H1 (cell line): ENCODE measurements around the gene POU3F2. TPM values are rescaled to one million over a fixed set of nuclear protein-coding genes. Genes with fewer than 3 reads are reported as not detected.

Source experiments
- CTCF ChIA-PET: fragments of 300-600 bp; sonication (Branson Sonifier 250); formaldehyde crosslinking; loops from one replicate; lab custom pipeline; 2021; ENCODE audit not compliant: partially characterized antibody; lab: Charles Lee
- POLR2A ChIA-PET: fragments of 300-600 bp; sonication (Branson Sonifier 250); formaldehyde crosslinking; loops from one replicate; lab custom pipeline; 2021; ENCODE audit warnings: inconsistent platforms; ENCODE audit not compliant: partially characterized antibody; lab: Charles Lee
- DNase-seq, 2 experiments: peaks; one replicate each; pipeline versions ENCODE4 v3.0.0 to v3.0.0-alpha.2; 2010 to 2022; ENCODE audit warnings: low spot score in 2 of 2, low read depth in 1 of 2, mixed read lengths in 1 of 2
- FAIRE-seq: peaks from 2 replicates; lab custom pipeline; 2011; peaks lifted over from hg19 to GRCh38; lab: Jason Lieb, UNC
- H2AFZ ChIP-seq: 2 replicates; pipeline ENCODE4 v1.8.1; 2012; ENCODE audit warnings: low read length, inconsistent platforms
- H2AK5ac ChIP-seq: 2 replicates; pipeline ENCODE4 v1.6.1; 2013; ENCODE audit warnings: low read depth, low read length
- H2BK120ac ChIP-seq: replicated peaks from 2 replicates; pipeline ENCODE3; 2013; ENCODE audit warnings: low read depth, low read length, inconsistent platforms
- H2BK12ac ChIP-seq: 2 replicates; pipeline ENCODE4 v1.6.1; 2013; ENCODE audit warnings: low read depth, low read length
- H2BK15ac ChIP-seq: 2 replicates; pipeline ENCODE4 v1.6.1; 2013; ENCODE audit warnings: low read length
- H2BK20ac ChIP-seq: 2 replicates; pipeline ENCODE4 v1.6.1; 2013; ENCODE audit warnings: low read length
- H2BK5ac ChIP-seq: 2 replicates; pipeline ENCODE4 v1.6.1; 2013; ENCODE audit warnings: low read depth, low read length
- H3K14ac ChIP-seq: 2 replicates; pipeline ENCODE4 v1.6.1; 2013; ENCODE audit warnings: inconsistent platforms; ENCODE audit not compliant: insufficient read length
- H3K18ac ChIP-seq: 2 replicates; pipeline ENCODE4 v1.6.1; 2013; ENCODE audit warnings: low read length; ENCODE audit errors: extremely low read depth
- H3K23ac ChIP-seq: 2 replicates; pipeline ENCODE4 v1.6.1; 2013; ENCODE audit warnings: inconsistent platforms; ENCODE audit not compliant: insufficient read length
- H3K23me2 ChIP-seq: 2 replicates; pipeline ENCODE4 v1.6.1; 2013; ENCODE audit warnings: low read depth, low read length
- H3K27ac ChIP-seq: 2 replicates; pipeline ENCODE4 v1.6.1; 2011; ENCODE audit warnings: low read depth, low read length, inconsistent platforms
- H3K27me3 ChIP-seq, 4 experiments: replicated peaks in 1 of 4; 1 replicate in 1 of 4; 2 replicates in 3 of 4; pipeline versions ENCODE4 v1.6.1 to v1.8.1; 2011 to 2013; ENCODE audit warnings: low read length in 3 of 4, mild to moderate bottlenecking in 3 of 4, inconsistent platforms in 2 of 4, mixed read lengths in 2 of 4, moderate library complexity in 1 of 4; ENCODE audit not compliant: control insufficient read depth in 3 of 4, insufficient read depth in 3 of 4; ENCODE audit errors: extremely low read depth in 1 of 4
- H3K36me3 ChIP-seq, 4 experiments: 2 replicates each; pipeline versions ENCODE4 v1.6.1 to v1.8.1; 2011 to 2013; ENCODE audit warnings: mild to moderate bottlenecking in 4 of 4, low read length in 3 of 4, moderate library complexity in 2 of 4, control low read depth in 1 of 4, inconsistent platforms in 1 of 4; ENCODE audit not compliant: insufficient read depth in 4 of 4, control insufficient read depth in 2 of 4
- H3K4ac ChIP-seq: replicated peaks from 2 replicates; pipeline ENCODE3; 2013; ENCODE audit warnings: low read length, low read depth, mixed read lengths, inconsistent platforms; ENCODE audit not compliant: insufficient read length
- H3K4me1 ChIP-seq, 4 experiments: replicated peaks in 1 of 4; 1 replicate in 1 of 4; 2 replicates in 3 of 4; pipeline versions ENCODE4 v1.6.1 to v1.8.1; 2011 to 2013; ENCODE audit warnings: low read length in 3 of 4, inconsistent platforms in 2 of 4, mixed read lengths in 1 of 4; ENCODE audit not compliant: insufficient read depth in 4 of 4, control insufficient read depth in 3 of 4
- H3K4me2 ChIP-seq, 2 experiments: 2 replicates each; pipeline versions ENCODE4 v1.6.1 to v1.8.1; 2011 to 2013; ENCODE audit warnings: low read depth in 2 of 2, low read length in 2 of 2, control low read depth in 1 of 2, inconsistent platforms in 1 of 2, mild to moderate bottlenecking in 1 of 2; ENCODE audit not compliant: insufficient read depth in 1 of 2
- H3K4me3 ChIP-seq, 4 experiments: fragments of 200-600, 300-600 bp in 1 of 4; sonication (generic), shearing (Covaris generic), sonication (Bioruptor Twin) in 1 of 4; 2 replicates each; pipeline versions ENCODE4 v1.5.1 to v1.8.1; 2011 to 2016; ENCODE audit warnings: low read length in 4 of 4, low read depth in 3 of 4, control low read depth in 2 of 4, inconsistent platforms in 2 of 4, mild to moderate bottlenecking in 2 of 4, mixed read lengths in 1 of 4, moderate library complexity in 1 of 4; ENCODE audit not compliant: insufficient read depth in 2 of 4; ENCODE audit errors: extremely low read depth in 1 of 4
- H3K56ac ChIP-seq: replicated peaks from 2 replicates; pipeline ENCODE3; 2013; ENCODE audit warnings: low read depth, mild to moderate bottlenecking, mixed read lengths, low read length, inconsistent platforms; ENCODE audit not compliant: insufficient read length
- H3K79me1 ChIP-seq: 2 replicates; pipeline ENCODE4 v1.6.1; 2013; ENCODE audit warnings: low read depth, low read length, control low read depth
- H3K79me2 ChIP-seq, 2 experiments: 2 replicates each; pipeline versions ENCODE4 v1.6.1 to v1.8.1; 2012 to 2013; ENCODE audit warnings: low read length in 2 of 2, mild to moderate bottlenecking in 2 of 2, inconsistent platforms in 1 of 2; ENCODE audit not compliant: insufficient read depth in 2 of 2, control insufficient read depth in 1 of 2
- H3K9ac ChIP-seq, 4 experiments: replicated peaks in 1 of 4; 1 replicate in 1 of 4; 2 replicates in 3 of 4; pipeline versions ENCODE4 v1.6.1 to v1.8.1; 2011 to 2013; ENCODE audit warnings: low read depth in 3 of 4, low read length in 3 of 4, control low read depth in 2 of 4, mild to moderate bottlenecking in 2 of 4, moderate library complexity in 2 of 4, inconsistent platforms in 1 of 4; ENCODE audit errors: extremely low read depth in 1 of 4
- H3K9me3 ChIP-seq, 2 experiments: 2 replicates each; pipeline versions ENCODE4 v1.6.1 to v1.8.1; 2012 to 2013; ENCODE audit warnings: mild to moderate bottlenecking in 2 of 2, moderate library complexity in 2 of 2, control low read depth in 1 of 2, inconsistent platforms in 1 of 2, low read depth in 1 of 2, low read length in 1 of 2, mixed read lengths in 1 of 2; ENCODE audit not compliant: insufficient read depth in 2 of 2
- H4K20me1 ChIP-seq, 2 experiments: replicated peaks in 1 of 2; 2 replicates each; pipeline versions ENCODE3 to v1.8.1; 2011 to 2013; ENCODE audit warnings: inconsistent platforms in 2 of 2, low read length in 2 of 2, mild to moderate bottlenecking in 1 of 2; ENCODE audit not compliant: insufficient read depth in 2 of 2, control insufficient read depth in 1 of 2
- H4K5ac ChIP-seq: 2 replicates; pipeline ENCODE4 v1.6.1; 2013; ENCODE audit warnings: low read length, low read depth, mixed read lengths, inconsistent platforms; ENCODE audit not compliant: insufficient read length
- H4K8ac ChIP-seq: 2 replicates; pipeline ENCODE4 v1.8.0; 2013; ENCODE audit warnings: mild to moderate bottlenecking, moderate library complexity, low read length, inconsistent platforms; ENCODE audit not compliant: insufficient read depth; ENCODE audit errors: extremely low read depth
- H4K91ac ChIP-seq: replicated peaks from 2 replicates; pipeline ENCODE3; 2013; ENCODE audit warnings: low read length, mixed read lengths, inconsistent platforms; ENCODE audit not compliant: insufficient read length
- E2F6 ChIP-seq: IDR thresholded peaks from 2 replicates; pipeline ENCODE4 v1.6.1; 2012; ENCODE audit warnings: inconsistent platforms
- SAP30 ChIP-seq: fragments of 300-600 bp; sonication (generic); IDR thresholded peaks from 2 replicates; pipeline ENCODE4 v1.7.1; 2012; ENCODE audit warnings: low read length, moderate library complexity, mild to moderate bottlenecking, inconsistent platforms; ENCODE audit not compliant: insufficient read depth, insufficient replicate concordance
- SP1 ChIP-seq: IDR thresholded peaks from 2 replicates; pipeline ENCODE4 v1.6.1; 2011; ENCODE audit warnings: low read depth, low read length
- WGBS, 2 experiments: shearing (Covaris generic) in 1 of 2; methylation state at CpG; one replicate each; pipeline versions ENCODE4 v1.1.6 to v1.1.7; 2013 to 2015; ENCODE audit warnings: low lambda C conversion rate in 2 of 2, mixed read lengths in 2 of 2, inconsistent platforms in 1 of 2, low coverage in 1 of 2, missing lambda C conversion rate in 1 of 2; ENCODE audit not compliant: insufficient replicate concordance in 2 of 2, insufficient coverage in 1 of 2, insufficient read length in 1 of 2; ENCODE audit errors: extremely low coverage in 1 of 2, missing lambda C conversion rate in 1 of 2; 5-methylcytosine and 5-hydroxymethylcytosine counted together
- polyA plus RNA-seq, 7 experiments: library from polyadenylated mRNA; depleted of rRNA in 3 of 7; stranded (reverse) in 5 of 7; unstranded in 2 of 7; fragments of >200 nt in 5 of 7; fragments of 200-250 nt in 2 of 7; gene quantifications; 1 replicate in 5 of 7; 2 replicates in 1 of 7; 4 replicates in 1 of 7; pipeline versions ENCODE4 v1.2.1 to v1.2.3, GENCODE V29; 2011 to 2013; ENCODE audit warnings: missing spikeins in 2 of 7, mixed read lengths in 2 of 7
- total RNA-seq: library from RNA; stranded (reverse); fragmentation: NEBNext Ultra II Directional; extraction: Animal tissue kit (Norgen Biotek cat#: 25700); gene quantifications from 2 replicates; pipeline ENCODE4 v1.2.1, GENCODE V29; 2021

Gene POU3F2
- total and polyA plus RNA-seq, 2 of the 8 experiments (the other 6 are each of a cell fraction or from before 2014, with no cell fraction given), result 0.09 to 0.35 TPM

GRCh38 chr6:98812220-98812619 is 22.2 kb upstream of the POU3F2 start:
- Histone ChIP-seq H3K14ac (no peak overlapping the region), H2BK20ac (no peak overlapping the region), H4K8ac (no peak overlapping the region), H3K27ac (no peak overlapping the region), H2BK15ac (no peak overlapping the region), H3K23me2 (no peaks in the 10 kb centered on the region), H3K4me2 (no peak overlapping the region), H3K23ac (no peak overlapping the region), H3K79me2 (no peaks in the 10 kb centered on the region), H2BK12ac (no peak overlapping the region), H3K4ac (no peak overlapping the region), H2BK5ac (no peak overlapping the region), H4K91ac (no peak overlapping the region), H3K27me3 (no peaks in the 10 kb centered on the region), H3K56ac (no peak overlapping the region), H4K5ac (no peak overlapping the region), H3K9ac (no peak overlapping the region), H3K79me1 (no peaks in the 10 kb centered on the region), H2BK120ac (no peak overlapping the region), H3K4me1 (no peaks in the 10 kb centered on the region), H2AFZ (no peak overlapping the region), H3K36me3 (no peaks in the 10 kb centered on the region), H3K18ac (no peak overlapping the region), H2AK5ac (no peak overlapping the region), H4K20me1 (no peaks in the 10 kb centered on the region), H3K9me3 (no peaks in the 10 kb centered on the region), H3K4me3 (no peak overlapping the region)
- no peak for FAIRE-seq
- ChIA-PET POLR2A (interaction anchor here (0.6 kb wide), 1 partner anchor 16 kb away, joined by 3 read pairs; no protein-coding TSS in a partner anchor), CTCF (interaction anchor here (1.0 to 1.4 kb wide), 2 partner anchors 9 to 34 kb away, joined by 3 to 6 read pairs; no protein-coding TSS in a partner anchor)
- DNase-seq, result no peak
- WGBS, 2 experiments, result 91% methylated on average over 4 of the region's 4 CpGs; no CpG with 5 or more reads in 1 of the 2 experiments
- TF ChIP-seq SP1, result no peak
- TF ChIP-seq SAP30, result no peak
- no peak for TF ChIP-seq E2F6
